PC-9 (cell line): ENCODE data around the gene JAK3.

ENCODE experiments used
- EZH2 ChIP-seq: fragments of 200-600 bp; sonication (generic); IDR thresholded peaks from 2 replicates; pipeline ENCODE4 v1.8.0; 2017; ENCODE audit warnings: antibody characterized with exemption, low read depth
- TF ChIP-seq, protein P1 (sequence below): fragments of 200-600 bp; sonication (generic); conservative IDR thresholded peaks from 2 replicates; pipeline ENCODE4 v1.6.1; 2017; ENCODE audit warnings: mixed run types, antibody characterized with exemption, mild to moderate bottlenecking, moderate library complexity

DNA sequence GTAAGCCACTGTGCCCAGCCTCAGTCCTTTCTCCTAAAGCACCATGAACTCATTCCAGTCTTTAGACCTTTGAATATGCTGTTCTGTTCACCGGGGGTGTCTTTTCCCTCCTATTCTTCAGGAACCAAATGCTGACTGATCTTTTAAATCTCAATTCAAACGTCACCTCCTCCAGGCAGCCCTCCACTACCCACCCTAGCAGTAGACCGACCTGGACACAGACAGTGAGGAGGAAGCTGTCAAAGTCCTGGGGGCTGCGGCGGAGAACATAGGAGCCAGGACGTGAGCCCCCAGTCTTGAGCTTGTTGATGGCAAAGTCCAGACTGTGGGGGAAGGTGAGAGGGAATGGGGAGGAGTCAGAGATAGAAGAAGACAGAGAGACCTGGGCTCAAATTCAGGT, 7.8 kb downstream of the JAK3 start:
- TF ChIP-seq, protein P1, sequence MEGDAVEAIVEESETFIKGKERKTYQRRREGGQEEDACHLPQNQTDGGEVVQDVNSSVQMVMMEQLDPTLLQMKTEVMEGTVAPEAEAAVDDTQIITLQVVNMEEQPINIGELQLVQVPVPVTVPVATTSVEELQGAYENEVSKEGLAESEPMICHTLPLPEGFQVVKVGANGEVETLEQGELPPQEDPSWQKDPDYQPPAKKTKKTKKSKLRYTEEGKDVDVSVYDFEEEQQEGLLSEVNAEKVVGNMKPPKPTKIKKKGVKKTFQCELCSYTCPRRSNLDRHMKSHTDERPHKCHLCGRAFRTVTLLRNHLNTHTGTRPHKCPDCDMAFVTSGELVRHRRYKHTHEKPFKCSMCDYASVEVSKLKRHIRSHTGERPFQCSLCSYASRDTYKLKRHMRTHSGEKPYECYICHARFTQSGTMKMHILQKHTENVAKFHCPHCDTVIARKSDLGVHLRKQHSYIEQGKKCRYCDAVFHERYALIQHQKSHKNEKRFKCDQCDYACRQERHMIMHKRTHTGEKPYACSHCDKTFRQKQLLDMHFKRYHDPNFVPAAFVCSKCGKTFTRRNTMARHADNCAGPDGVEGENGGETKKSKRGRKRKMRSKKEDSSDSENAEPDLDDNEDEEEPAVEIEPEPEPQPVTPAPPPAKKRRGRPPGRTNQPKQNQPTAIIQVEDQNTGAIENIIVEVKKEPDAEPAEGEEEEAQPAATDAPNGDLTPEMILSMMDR, result no peak
- TF ChIP-seq EZH2, result no peak
